ENCODE results near the gene AP2B1.

DNA sequence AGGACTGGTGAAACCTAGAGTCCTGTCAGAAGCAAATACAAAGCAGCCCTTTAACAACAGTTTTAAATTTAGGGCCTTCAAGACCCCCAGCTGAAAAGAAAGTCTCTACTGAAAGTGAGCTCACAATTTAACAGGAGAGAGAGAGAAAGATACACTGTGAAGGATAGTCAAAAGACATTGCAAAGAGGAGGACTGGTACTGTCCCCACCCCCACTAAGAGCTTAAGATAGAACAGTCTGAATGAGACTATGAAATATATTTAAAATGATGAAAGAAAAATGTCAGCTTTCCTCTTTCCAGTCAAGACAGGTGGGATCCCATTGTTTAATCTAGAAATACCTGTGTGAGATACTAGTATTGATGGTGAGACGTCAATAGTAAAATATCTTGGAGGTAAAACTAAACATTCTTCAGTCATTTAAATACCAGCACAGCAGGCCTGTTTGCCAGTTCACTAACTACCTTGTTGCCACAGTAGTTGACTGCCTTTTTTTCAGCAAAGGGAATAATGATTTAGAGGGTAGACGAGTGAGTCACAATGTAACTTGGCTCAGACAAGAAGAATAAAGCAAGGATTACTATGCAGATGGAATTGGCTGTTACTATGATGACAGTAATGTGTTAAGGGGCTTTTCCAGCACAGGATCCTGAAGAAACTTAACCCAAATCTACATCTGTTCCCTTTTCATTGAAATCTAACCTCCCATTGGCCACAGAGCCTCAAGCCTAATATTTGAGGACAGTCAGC is 97.1 kb downstream of the AP2B1 start:
- no peak for TF ChIP-seq REST (IDR thresholded peaks at IDR 0.05; ENCODE audit: low read depth)
- TF ChIP-seq CTCF (IDR thresholded peaks at IDR 0.05 in 2 of 3, conservative IDR thresholded peaks at IDR 0.05 in 1 of 3; ENCODE audit: borderline replicate concordance in 1 of 3, insufficient read depth in 1 of 3, low read depth in 2 of 3, low read length in 2 of 3) = no peak
- TF ChIP-seq SRF (IDR thresholded peaks at IDR 0.05; ENCODE audit: low read depth) = no peak
- no peak for TF ChIP-seq ZNF274 (IDR thresholded peaks at IDR 0.05; ENCODE audit: low read depth, low read length)
- no peak for TF ChIP-seq EZH2phosphoT487 (IDR thresholded peaks at IDR 0.05; ENCODE audit: borderline replicate concordance)
- no peak for TF ChIP-seq POLR2AphosphoS5 (IDR thresholded peaks at IDR 0.05; ENCODE audit: low read depth, low read length)
- TF ChIP-seq EZH2 (IDR thresholded peaks at IDR 0.05) = no peak
- TF ChIP-seq POLR2A (IDR thresholded peaks at IDR 0.05; ENCODE audit: borderline replicate concordance, extremely low read depth, insufficient read depth, insufficient read length) = no peak
- TF ChIP-seq CBX3 (IDR thresholded peaks at IDR 0.05; ENCODE audit: low read depth) = no peak
- TF ChIP-seq ELF1 (IDR thresholded peaks at IDR 0.05; ENCODE audit: borderline replicate concordance, low read depth) = no peak
- no peak for TF ChIP-seq ZFX (IDR thresholded peaks at IDR 0.05)
- TF ChIP-seq RAD21 (IDR thresholded peaks at IDR 0.05; ENCODE audit: low read depth) = no peak
